ENCODE results near the gene SDC1.
"Not testable (repeated sequence)": the region's sequence is repeated elsewhere in the genome, so short reads cannot be mapped to it uniquely, and the experiment has no call there.

Gene SDC1

GRCh38 chr2:20198796-20199632, 25.9 kb downstream of the SDC1 start:
- H3K4me3 ChIP-seq (ENCODE audit: low read depth, low read length) = no peak overlapping the region

DNA sequence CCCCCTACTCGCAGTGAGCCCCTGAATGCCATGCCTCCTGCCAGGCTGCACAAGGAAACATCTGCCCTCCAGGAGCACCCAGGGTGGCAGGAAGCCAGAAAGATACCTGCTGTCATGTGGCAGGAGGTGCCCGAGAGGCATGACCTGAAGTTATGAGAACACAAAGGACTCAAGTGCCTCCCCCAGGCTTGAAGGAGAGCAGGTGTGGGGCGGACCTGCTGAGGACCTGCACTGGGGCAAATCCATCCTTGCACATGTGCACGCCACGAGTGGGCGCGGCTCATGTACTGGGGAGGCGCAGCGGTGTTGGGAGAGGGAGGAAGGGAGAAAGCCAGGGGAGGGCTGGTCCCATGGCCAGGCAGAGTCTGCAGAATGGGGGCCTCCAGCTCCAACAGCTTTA, 26.9 kb downstream of the SDC1 start:
- H3K4me3 ChIP-seq (ENCODE audit: low read depth, low read length) = no peak overlapping the region

DNA sequence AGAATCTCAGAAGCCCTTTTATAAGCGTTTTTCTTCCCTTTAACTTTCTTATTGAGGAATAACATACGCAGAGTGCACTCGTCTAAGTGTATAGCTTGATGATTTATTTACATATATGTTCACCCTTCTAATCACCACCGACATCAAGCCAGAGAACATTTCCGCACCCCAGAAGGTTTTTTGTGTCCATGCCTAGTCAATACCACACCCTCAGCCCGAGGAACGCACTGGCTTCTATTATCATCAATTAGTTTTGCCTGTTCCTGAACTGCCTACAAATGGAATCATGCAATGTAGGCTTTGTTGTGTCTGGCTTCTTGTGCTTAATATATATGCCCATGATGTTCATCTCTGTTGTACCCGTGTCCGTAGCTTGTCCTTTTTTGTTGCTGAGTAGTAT, 27.7 kb downstream of the SDC1 start:
- no peak overlapping the region for H3K4me3 ChIP-seq (ENCODE audit: low read depth, low read length)

DNA sequence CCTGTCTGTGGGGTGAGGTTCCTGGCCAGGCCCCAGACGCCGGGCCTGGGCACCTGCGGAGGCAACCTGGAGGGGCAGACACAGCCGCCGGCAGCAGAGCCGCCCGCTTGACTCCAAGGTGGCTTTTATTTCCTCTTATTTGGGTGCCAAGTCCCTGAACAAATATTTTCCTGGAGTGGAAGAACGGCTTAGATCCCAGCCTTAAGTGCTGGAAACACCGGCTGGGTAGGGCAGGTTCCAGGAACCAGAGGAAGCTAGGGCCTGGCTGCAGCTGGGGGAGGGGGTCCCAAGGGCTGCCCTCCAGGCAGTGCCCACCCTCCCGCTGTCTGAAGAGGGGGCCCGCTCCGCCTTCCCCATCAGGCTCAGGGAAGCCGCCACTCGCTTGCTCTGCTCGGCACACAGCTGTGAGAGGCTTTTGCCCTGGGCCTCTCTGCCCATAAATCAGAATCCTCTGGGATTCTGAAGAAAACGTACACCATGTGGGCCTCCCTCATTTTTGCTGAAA, 28.2 kb downstream of the SDC1 start:
- H3K4me3 ChIP-seq (ENCODE audit: low read depth, low read length) = no peak overlapping the region

GRCh38 chr2:20196053-20196656, 28.8 kb downstream of the SDC1 start:
- no peak overlapping the region for H3K4me3 ChIP-seq (ENCODE audit: low read depth, low read length)

DNA sequence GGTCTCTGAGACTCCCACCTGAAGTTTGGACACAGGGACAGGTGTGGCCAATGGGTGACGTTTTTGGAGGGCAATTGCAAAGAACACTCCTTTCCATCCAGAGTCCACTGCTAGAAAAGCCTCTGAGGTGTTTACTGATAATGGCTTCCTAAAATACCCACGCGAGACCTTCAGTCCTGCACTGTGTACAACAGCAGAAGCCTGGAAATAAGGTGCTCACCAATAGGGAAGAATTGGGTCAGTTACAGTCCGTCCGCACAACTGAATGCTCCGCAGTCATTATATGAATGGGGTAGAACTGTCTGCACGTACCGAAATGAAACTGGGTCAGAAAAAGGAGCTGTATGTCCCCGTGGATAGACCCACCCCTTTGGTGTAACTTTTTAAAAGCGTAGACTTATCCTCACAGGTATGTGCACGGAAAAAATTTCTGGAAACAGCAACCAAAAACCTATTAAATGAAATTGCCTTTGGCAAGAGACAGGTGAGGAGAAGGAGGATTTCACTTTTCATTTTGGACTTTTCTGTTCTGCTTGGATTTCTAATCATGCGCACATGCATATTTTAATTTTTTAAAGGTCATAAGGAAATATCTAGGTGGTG, 29.4 kb downstream of the SDC1 start:
- no peak overlapping the region for H3K4me3 ChIP-seq (ENCODE audit: low read depth, low read length)

DNA sequence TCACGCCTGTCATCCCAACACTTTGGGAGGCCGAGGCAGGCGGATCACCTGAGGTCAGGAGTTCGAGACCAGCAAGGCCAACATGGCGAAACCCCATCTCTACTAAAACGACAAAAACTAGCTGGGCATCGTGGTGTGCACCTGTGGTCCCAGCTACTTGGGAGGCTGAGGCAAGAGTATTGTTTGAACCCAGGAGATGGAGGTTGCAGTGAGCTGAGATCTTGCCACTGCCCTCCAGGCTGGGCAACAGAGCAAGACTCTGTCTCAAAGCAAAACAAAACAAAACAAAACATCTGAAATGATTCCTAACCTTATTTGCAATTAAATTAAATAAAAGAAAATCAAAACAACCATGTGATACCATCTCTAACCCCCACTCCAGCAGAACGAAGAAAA, 29.9 kb downstream of the SDC1 start:
- H3K4me3 ChIP-seq (ENCODE audit: low read depth, low read length) = not testable (repeated sequence)

DNA sequence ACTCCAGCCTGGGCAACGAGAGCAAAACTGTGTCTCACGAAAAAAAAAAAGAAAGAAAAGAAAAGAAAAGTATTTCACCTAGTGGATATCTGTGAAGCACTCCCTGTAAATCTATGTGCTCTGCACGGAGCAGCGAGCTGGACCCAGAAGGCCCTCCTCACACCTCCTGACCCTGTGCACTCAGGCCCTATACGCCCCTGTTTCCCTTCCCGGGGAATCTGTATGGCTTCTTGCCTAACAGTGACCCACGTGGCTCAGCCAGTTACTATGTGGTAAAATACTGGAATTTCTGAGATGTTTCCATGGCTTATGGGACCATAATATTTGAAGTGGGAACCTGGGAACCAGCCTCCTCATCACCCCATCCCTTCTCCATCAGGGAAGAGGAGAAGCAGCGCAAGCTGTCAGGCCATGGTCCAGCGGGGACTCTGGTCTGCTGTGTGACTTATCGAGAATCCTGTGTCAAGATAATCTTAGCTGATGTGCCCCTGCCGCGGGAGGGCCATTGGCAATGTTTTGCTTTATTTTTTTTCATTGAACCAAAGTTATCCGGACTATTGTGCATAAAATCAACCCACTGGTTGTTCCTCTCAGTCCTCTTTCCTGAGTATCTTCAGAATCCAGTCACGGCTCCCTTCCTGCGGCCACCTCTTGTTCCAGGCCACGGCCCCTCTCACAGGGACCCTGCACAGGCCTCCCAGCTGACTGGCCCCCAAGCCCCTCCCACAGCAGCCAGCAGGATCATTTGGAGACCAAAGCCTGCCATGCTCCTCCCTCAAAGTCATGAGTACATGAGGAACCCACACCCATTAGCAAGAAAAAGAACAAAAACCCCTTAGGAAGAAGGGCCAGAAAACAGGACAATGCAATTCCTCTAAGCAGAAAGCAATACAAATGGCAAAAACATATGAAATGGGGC, 30.6 kb downstream of the SDC1 start:
- no peak overlapping the region for H3K4me3 ChIP-seq (ENCODE audit: low read depth, low read length)

GRCh38 chr2:20193185-20193584, 31.7 kb downstream of the SDC1 start:
- no peak overlapping the region for H3K4me3 ChIP-seq (ENCODE audit: low read depth, low read length)

GRCh38 chr2:20192781-20193180, 32.1 kb downstream of the SDC1 start:
- H3K4me3 ChIP-seq (ENCODE audit: low read depth, low read length) = no peak overlapping the region

DNA sequence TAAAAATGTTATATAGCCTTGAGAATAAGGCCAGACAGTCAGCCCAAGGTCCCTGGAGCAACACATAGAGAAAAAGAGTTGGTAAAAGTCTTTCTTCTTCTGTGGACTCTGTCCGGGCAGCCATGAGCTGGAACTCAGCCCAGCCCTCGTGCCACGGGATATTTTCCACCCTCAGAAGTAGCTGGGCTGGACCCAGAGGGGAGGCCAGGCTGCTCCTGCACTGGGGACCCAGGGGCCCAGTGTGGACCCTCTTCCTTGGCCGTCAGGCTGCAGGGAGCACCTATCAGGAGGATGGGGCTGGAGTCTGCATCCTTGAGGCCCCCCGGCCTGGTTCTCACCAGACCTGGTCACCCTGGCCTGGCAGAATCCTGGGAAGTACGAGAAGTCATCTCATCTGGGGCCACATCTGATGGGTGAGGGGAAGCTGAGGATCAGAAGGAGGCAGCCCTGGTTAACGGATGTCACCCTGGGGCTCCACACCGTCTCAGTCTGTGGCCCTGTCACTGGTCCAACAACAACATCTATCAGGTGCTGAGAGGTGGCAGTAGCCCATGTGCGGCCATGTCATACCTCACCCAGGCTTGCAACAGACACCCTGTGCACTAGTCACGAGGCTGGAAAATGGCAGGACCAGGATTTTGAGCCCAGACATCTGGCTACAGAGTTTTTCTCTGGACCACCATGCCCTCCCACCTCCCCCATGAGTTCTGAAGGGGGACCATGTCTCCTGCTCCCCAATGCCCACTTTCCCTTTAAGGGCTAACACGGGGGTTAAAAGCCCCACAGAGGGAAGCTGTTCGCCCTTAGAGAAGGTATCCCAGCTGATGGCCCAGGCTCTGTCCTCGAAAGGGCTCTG, 33.0 kb downstream of the SDC1 start:
- no peak overlapping the region for H3K4me3 ChIP-seq (ENCODE audit: low read depth, low read length)

DNA sequence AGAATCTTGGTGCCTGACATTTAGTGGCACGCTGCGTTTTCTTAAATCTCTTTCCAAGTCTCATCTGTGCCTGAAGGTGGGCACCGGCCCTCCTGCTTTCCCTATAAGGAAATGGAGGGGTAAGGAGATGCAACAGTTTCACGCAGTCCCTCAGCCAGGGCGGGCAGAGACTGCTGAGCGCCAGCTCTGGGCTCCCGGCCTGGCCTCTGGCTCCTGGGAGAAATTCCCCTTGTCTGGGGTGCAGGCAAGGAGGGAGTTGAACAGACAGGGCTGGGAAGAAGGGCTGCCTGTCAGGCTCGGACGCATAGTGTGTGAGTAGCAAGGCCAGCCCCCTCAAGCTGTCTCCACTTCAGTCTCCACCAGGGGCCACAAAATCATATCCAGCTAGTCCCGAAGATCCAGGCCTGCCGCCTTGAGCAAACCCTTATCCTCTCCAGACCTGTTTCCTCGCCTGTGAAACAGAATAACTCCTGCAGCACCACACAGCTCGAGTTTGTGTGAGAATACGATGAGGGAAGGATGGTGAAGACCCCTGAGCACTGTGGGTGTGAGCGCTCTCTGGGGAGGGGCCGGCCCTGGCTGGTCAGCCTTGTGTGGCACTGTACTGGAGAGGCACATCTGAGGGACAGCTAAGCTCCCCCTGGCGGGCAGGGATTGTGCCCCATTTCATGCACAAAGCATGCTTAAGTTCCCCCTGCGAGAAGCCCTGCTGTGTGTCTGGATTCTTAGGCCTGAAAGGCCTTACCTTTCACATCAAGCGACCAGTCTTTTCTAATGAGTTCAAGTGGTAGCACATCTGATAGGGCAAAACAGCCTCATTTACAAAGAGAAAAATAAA, 33.8 kb downstream of the SDC1 start:
- H3K4me3 ChIP-seq (ENCODE audit: low read depth, low read length) = no peak overlapping the region

DNA sequence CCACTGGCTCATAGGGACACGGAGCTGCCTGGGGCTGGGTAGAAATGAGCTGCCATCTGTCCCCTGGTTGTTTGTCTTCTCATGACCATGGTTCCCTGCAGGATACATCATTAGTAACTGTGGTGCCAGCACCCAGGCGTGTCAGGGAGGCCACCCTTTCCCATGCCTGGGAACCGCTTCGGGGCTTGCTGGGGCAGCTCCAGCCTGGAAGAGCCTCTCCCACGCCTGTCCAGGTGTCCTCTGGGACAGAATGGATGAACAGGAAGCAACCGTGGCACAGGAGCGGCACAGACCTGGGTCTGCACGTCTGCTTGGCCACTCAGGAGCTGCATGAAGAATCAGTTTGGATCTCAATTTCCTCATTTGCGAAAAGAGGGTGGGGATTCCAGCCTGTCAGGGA, 34.8 kb downstream of the SDC1 start:
- H3K4me3 ChIP-seq (ENCODE audit: low read depth, low read length) = no peak overlapping the region

- no peak overlapping the region for H3K4me3 ChIP-seq (ENCODE audit: low read depth, low read length)
Measured at GRCh38 chr2:20189299-20189931, 35.5 kb downstream of the SDC1 start.

DNA sequence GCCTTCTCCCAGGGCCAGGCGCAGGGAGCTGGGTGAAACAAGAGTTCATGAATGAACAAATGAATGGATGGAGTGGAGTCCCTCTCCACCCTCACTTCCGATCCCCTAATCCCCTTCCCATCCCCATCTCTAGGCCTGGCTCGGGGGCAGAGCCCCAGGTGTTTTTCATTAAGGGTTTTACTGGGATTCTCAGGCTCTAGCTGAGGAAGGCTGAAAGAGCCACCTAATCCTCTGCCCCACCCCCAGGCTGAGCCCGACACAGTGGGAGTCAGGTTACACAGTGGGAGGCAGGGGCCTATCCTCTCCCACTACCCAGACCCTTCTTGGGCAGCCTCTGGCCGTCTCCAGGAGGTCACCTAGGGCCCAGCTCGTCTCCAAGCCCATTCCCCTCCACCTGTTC, 36.1 kb downstream of the SDC1 start:
- H3K4me3 ChIP-seq (ENCODE audit: low read depth, low read length) = no peak overlapping the region

GRCh38 chr2:20188201-20188600, 36.7 kb downstream of the SDC1 start:
- no peak overlapping the region for H3K4me3 ChIP-seq (ENCODE audit: low read depth, low read length)

DNA sequence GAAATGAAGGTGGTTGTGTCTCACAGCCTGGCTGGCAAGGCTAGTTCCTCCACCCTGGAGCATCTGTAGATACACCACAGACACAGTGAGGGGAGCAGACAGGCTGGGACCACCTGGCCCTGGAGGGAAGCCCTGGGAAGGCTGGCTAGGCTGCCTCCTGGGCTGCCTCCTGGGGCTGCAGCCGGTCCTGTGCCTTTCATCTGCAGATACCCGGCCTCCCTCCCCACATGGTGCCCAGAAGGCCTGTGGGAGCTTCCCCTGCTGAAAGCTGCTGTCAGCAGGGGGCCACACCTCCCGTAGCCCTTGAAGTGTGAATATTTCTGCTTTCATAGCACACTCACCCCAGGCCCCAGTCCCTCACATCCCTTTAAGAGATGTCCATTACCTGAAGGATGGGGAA, 37.6 kb downstream of the SDC1 start:
- H3K4me3 ChIP-seq (ENCODE audit: low read depth, low read length) = no peak overlapping the region

DNA sequence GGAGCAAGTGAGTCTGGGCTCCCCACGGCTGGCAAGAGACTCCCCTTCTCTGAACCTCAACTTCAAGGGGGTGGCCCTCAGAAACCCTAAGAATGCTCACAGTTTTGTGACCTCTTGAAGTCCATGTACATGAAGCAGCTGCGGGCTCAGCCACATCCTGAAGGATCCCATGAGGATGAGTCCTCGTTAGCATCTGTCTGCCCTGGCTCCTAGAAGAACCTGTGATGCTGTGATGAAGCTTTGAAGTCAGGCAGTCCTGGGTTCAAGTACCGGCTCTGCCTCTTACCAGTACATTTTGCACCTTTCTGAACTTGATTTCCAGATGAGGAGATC, 38.1 kb downstream of the SDC1 start:
- H3K4me3 ChIP-seq (ENCODE audit: low read depth, low read length) = no peak overlapping the region

Data from iPS-11a (cell line).